K562 (cell line): Measurements from ENCODE around the gene DIP2C. TPM values are rescaled to one million over a fixed set of nuclear protein-coding genes. Genes with fewer than 3 reads are reported as not detected.

Experiments used
- ATAC-seq: fragments of 200-7000 bp; cut with Tn5 transposase; 3 replicates; pipeline ENCODE4 v1.9.1; 2020; ENCODE audit warnings: moderate library complexity
- BruUV-seq: library from RNA; stranded (reverse); fragments of 400-500 nt; replicated peaks from 2 replicates; lab custom pipeline; 2021; lab: Mats Ljungman, UMichigan
- CTCF ChIA-PET: fragments of 300-600 bp; formaldehyde crosslinking; extraction: SDS; loops from one replicate; lab custom pipeline; 2021; ENCODE audit warnings: low intra/inter-chr PET ratio; lab: Yijun Ruan, JAX
- POLR2A ChIA-PET: fragments of 300-600, 350-650 bp; sonication (Branson Sonifier 250); formaldehyde crosslinking; extraction: SDS; loops from one replicate; lab custom pipeline; 2021; ENCODE audit warnings: antibody characterized with exemption, inconsistent platforms; lab: Yijun Ruan, JAX
- DNase-seq, 4 experiments: peaks; one replicate each; pipeline versions ENCODE4 v3.0.0 to v3.0.0-alpha.2; 2011 to 2018; ENCODE audit warnings: low spot score in 3 of 4, mixed read lengths in 3 of 4; ENCODE audit errors: extremely low read depth in 1 of 4
- FAIRE-seq: peaks from 2 replicates; lab custom pipeline; 2011; peaks lifted over from hg19 to GRCh38; lab: Jason Lieb, UNC
- H2AFZ ChIP-seq: 2 replicates; pipeline ENCODE4 v1.6.0; 2011; ENCODE audit warnings: low read depth, low read length, control low read depth, inconsistent platforms
- H3K27ac ChIP-seq: fragments of 200-600 bp; 3 replicates; pipeline ENCODE4 v1.8.0; 2011; ENCODE audit warnings: low read depth, mild to moderate bottlenecking, control low read depth, inconsistent platforms, low read length, moderate library complexity, mixed read lengths; ENCODE audit errors: extremely low read depth
- H3K27me3 ChIP-seq, 2 experiments: fragments of 300-600 bp in 1 of 2; 2 replicates in 1 of 2; 3 replicates in 1 of 2; pipeline versions ENCODE4 v1.6.0 to v1.8.0; 2011; ENCODE audit warnings: inconsistent platforms in 2 of 2, low read length in 2 of 2, mild to moderate bottlenecking in 1 of 2, mixed read lengths in 1 of 2, moderate library complexity in 1 of 2; ENCODE audit not compliant: control insufficient read depth in 2 of 2, insufficient read depth in 2 of 2
- H3K36me3 ChIP-seq: fragments of 300-600 bp; 3 replicates; pipeline ENCODE4 v1.8.0; 2011; ENCODE audit warnings: mild to moderate bottlenecking, low read length, inconsistent platforms; ENCODE audit not compliant: control insufficient read depth, insufficient read depth
- H3K4me1 ChIP-seq, 2 experiments: fragments of 200-600 bp in 1 of 2; replicated peaks in 1 of 2; 2 replicates in 1 of 2; 3 replicates in 1 of 2; pipeline versions ENCODE4 v1.5.1 to v1.8.0; 2011; ENCODE audit warnings: inconsistent platforms in 2 of 2, low read length in 2 of 2, mild to moderate bottlenecking in 1 of 2, mixed read lengths in 1 of 2, moderate library complexity in 1 of 2; ENCODE audit not compliant: control insufficient read depth in 2 of 2, insufficient read depth in 2 of 2
- H3K4me2 ChIP-seq: 2 replicates; pipeline ENCODE4 v1.6.1; 2011; ENCODE audit warnings: low read length, control low read depth, inconsistent platforms, mixed read lengths; ENCODE audit not compliant: insufficient read depth
- H3K4me3 ChIP-seq: fragments of 200-600 bp; sonication (generic), shearing (Covaris generic); 2 replicates; pipeline ENCODE4 v1.5.1; 2016; ENCODE audit warnings: control low read depth, inconsistent platforms
- H3K79me2 ChIP-seq: fragments of 200-600 bp; 3 replicates; pipeline ENCODE4 v1.8.0; 2011; ENCODE audit warnings: low read length, inconsistent platforms; ENCODE audit not compliant: control insufficient read depth, insufficient read depth
- H3K9ac ChIP-seq, 2 experiments: 2 replicates each; pipeline versions ENCODE4 v1.6.0 to v1.6.1; 2011; ENCODE audit warnings: low read depth in 2 of 2, low read length in 2 of 2, control low read depth in 1 of 2, inconsistent platforms in 1 of 2, mild to moderate bottlenecking in 1 of 2, mixed read lengths in 1 of 2; ENCODE audit not compliant: insufficient read depth in 1 of 2
- H3K9me1 ChIP-seq: one replicate; pipeline ENCODE4 v1.6.0; 2011; ENCODE audit warnings: inconsistent platforms, mild to moderate bottlenecking, low read length, moderate library complexity; ENCODE audit not compliant: control insufficient read depth, insufficient read depth
- H3K9me3 ChIP-seq: replicated peaks from 2 replicates; pipeline ENCODE4 v1.5.1; 2011; ENCODE audit warnings: low read depth, low read length, inconsistent platforms; ENCODE audit not compliant: control insufficient read depth, insufficient read depth
- H4K20me1 ChIP-seq: replicated peaks from 2 replicates; pipeline ENCODE4 v1.6.1; 2011; ENCODE audit warnings: low read length, inconsistent platforms, mixed read lengths; ENCODE audit not compliant: control insufficient read depth, insufficient read depth
- ARID2 ChIP-seq: fragments of 450-650 bp; IDR thresholded peaks from 2 replicates; pipeline ENCODE4 v1.6.1; 2017; ENCODE audit warnings: antibody characterized with exemption, mild to moderate bottlenecking
- ARNT ChIP-seq, 2 experiments: fragments of 450-650 bp; IDR thresholded peaks; 2 replicates each; pipeline ENCODE4 v1.6.1; 2016; ENCODE audit warnings: mild to moderate bottlenecking in 1 of 2
- ATF7 ChIP-seq: fragments of 450-650 bp; IDR thresholded peaks from 2 replicates; pipeline ENCODE4 v1.7.1; 2014; ENCODE audit warnings: mild to moderate bottlenecking, moderate library complexity
- EP400 ChIP-seq: fragments of 450-650 bp; IDR thresholded peaks from 2 replicates; pipeline ENCODE4 v1.6.1; 2017; ENCODE audit warnings: antibody characterized with exemption, mild to moderate bottlenecking, moderate library complexity
- HCFC1 ChIP-seq: IDR thresholded peaks from 2 replicates; pipeline ENCODE4 v1.6.1; 2012; ENCODE audit warnings: low read depth, low read length, improper control_type of control experiment
- NELFE ChIP-seq: IDR thresholded peaks from 2 replicates; pipeline ENCODE4 v1.6.1; 2011; ENCODE audit warnings: mild to moderate bottlenecking; ENCODE audit not compliant: insufficient read depth, insufficient read length
- NRF1 ChIP-seq, 2 experiments: fragments of 450-650 bp; IDR thresholded peaks in 1 of 2; conservative IDR thresholded peaks in 1 of 2; 2 replicates each; pipeline ENCODE4 v1.6.1; 2014; ENCODE audit warnings: mild to moderate bottlenecking in 2 of 2
- RAD51 ChIP-seq: fragments of 450-650 bp; IDR thresholded peaks from 2 replicates; pipeline ENCODE4 v1.7.1; 2016; ENCODE audit warnings: low read depth, mild to moderate bottlenecking, borderline replicate concordance
- RUNX1 ChIP-seq: sonication (generic); IDR thresholded peaks from 2 replicates; pipeline ENCODE4 v1.6.1; 2016; ENCODE audit warnings: antibody characterized with exemption, low read depth
- SNIP1 ChIP-seq: fragments of 450-650 bp; IDR thresholded peaks from 2 replicates; pipeline ENCODE4 v1.7.1; 2017; ENCODE audit warnings: low read depth, mild to moderate bottlenecking
- USF2 ChIP-seq: sonication (generic); formaldehyde crosslinking; IDR thresholded peaks from 2 replicates; pipeline ENCODE4 v1.5.0; 2020; ENCODE audit warnings: missing genetic modification reagents
- ZNF232 ChIP-seq: sonication (generic); formaldehyde crosslinking; IDR thresholded peaks from 2 replicates; pipeline ENCODE4 v1.8.0; 2022; ENCODE audit warnings: mild to moderate bottlenecking, missing genetic modification reagents
- ZNF395 ChIP-seq: fragments of 200-800 bp; sonication (Bioruptor generic); IDR thresholded peaks from 2 replicates; pipeline ENCODE4 v1.6.1; 2017; ENCODE audit warnings: missing genetic modification characterization, missing compliant biosample characterization
- ZNF586 ChIP-seq: fragments of 450-650 bp; formaldehyde crosslinking; conservative IDR thresholded peaks from 2 replicates; pipeline ENCODE4 v1.4.0; 2020; ENCODE audit warnings: mild to moderate bottlenecking, moderate library complexity
- ZNF699 ChIP-seq: fragments of 250-450 bp; sonication (Bioruptor Pico); IDR thresholded peaks from 2 replicates; pipeline ENCODE4 v1.8.0; 2021; ENCODE audit warnings: mild to moderate bottlenecking, moderate library complexity; ENCODE audit not compliant: insufficient replicate concordance
- WGBS: fragments of 100-300 bp; shearing (Covaris generic); methylation state at CpG from one replicate; pipeline ENCODE4 v1.1.6; 2016; ENCODE audit warnings: low coverage, mixed read lengths; ENCODE audit not compliant: insufficient coverage; ENCODE audit errors: missing lambda C conversion rate; 5-methylcytosine and 5-hydroxymethylcytosine counted together
- in situ Hi-C: fragments of 300-500 bp; cut with MboI; formaldehyde crosslinking; loops from 4 replicates; pipeline ENCODE4 v1.15.0; 2018; ENCODE audit warnings: inconsistent platforms, mixed read lengths
- intact Hi-C: fragments of 100-400 bp; cut with micrococcal nuclease; formaldehyde crosslinking; loops from 2 replicates; pipeline ENCODE4 v1.14.2; 2022
- polyA plus RNA-seq, 8 experiments: library from polyadenylated mRNA; depleted of rRNA in 4 of 8; stranded (reverse) in 5 of 8; unstranded in 3 of 8; fragments of >200 nt; fragmentation: Nextera tagmentation in 2 of 8; fragmentation: Illumina TruSeq in 1 of 8; extraction: Ambion mirVana in 2 of 8; extraction: Trizol in 1 of 8; gene quantifications; 2 replicates each; pipeline versions ENCODE4 v1.2.1 to v1.2.3, GENCODE V29; 2011 to 2014; ENCODE audit warnings: inconsistent platforms in 1 of 8, missing spikeins in 1 of 8
- total RNA-seq, 7 experiments: library from RNA; depleted of rRNA in 6 of 7; stranded (reverse); fragments of >200 nt in 6 of 7; fragmentation: Illumina TruSeq in 2 of 7; extraction: Trizol in 2 of 7; gene quantifications; 2 replicates each; pipeline versions ENCODE4 v1.2.1 to v1.2.3, GENCODE V29; 2011 to 2021; ENCODE audit warnings: low replicate concordance in 1 of 7

DIP2C gene
- total and polyA plus RNA-seq, 9 of the 15 experiments (the other 6 are each of a cell fraction or from before 2014, with no cell fraction given), result 0.01 TPM; not detected in 8

DNA sequence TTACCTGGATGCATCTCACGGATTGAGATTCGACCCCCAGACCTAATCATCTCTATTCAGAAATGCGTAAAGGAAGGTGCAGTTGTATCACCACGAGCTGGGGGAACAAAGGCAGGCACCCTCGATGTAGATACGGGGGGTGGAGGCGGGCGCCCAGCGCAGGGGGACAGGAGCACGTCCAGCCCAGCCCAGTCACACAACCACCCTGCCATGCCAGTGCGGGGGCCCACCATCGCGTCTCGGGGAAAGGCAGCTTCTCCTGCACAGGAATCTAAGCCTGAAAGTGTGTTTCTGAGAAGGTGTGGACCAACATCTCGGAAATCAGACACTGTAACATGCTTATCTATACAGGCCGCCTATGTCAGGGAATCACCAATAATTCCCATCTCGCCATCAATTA lies 131.1 kb downstream of the DIP2C start:
- FAIRE-seq (no peak), DNase-seq (no peak), ATAC-seq (no peak)
- Histone ChIP-seq H3K4me3 (no peak overlapping the region), H3K9me1 (peaks cover 2% of the 10 kb centered on the region), H3K27ac (no peak overlapping the region), H4K20me1 (no peaks in the 10 kb centered on the region), H3K36me3 (no peaks in the 10 kb centered on the region), H3K9ac (no peak overlapping the region), H3K9me3 (no peaks in the 10 kb centered on the region), H3K4me2 (no peak overlapping the region), H3K79me2 (no peaks in the 10 kb centered on the region), H2AFZ (no peak overlapping the region), H3K4me1 (no peaks in the 10 kb centered on the region), H3K27me3 (peaks cover 6 to 44% of the 10 kb centered on the region in 2 experiments; a peak in 4 of 5 replicates)
- 2% methylated on average over 16 of the region's 17 CpGs for WGBS
- CTCF ChIA-PET, result no interaction called here
- no peak for TF ChIP-seq RUNX1
- TF ChIP-seq NRF1 (conservative IDR thresholded peaks at IDR 0.05 in 1 of 2, IDR thresholded peaks at IDR 0.05 in 1 of 2), result peak in 1 of 2 experiments; percentile 4; a peak in 2 of 4 replicates
- intact Hi-C loops (no loop called here), in situ Hi-C loops (no loop called here)
- POLR2A ChIA-PET, result interaction anchor here (0.7 to 1.3 kb wide), 2 partner anchors 9 to 265 kb away, joined by 3 to 4 read pairs; no protein-coding TSS in a partner anchor
- BruUV-seq, result no TSS peak

GRCh38 chr10:557792-558328 lies 131.6 kb downstream of the DIP2C start:
- no peak overlapping the region for H3K27ac ChIP-seq
- TF ChIP-seq SNIP1, result no peak
- TF ChIP-seq HCFC1, result no peak
- no peak for TF ChIP-seq ZNF232
- TF ChIP-seq ZNF395, result no peak
- TF ChIP-seq ZNF586 (CRISPR knock-in tag), result no peak
- TF ChIP-seq USF2, result peak; percentile 35; the same call in 1 of the 2 replicates
- no peak for TF ChIP-seq ATF7
- no peak for TF ChIP-seq NELFE
- TF ChIP-seq EP400, result no peak
- no peak for TF ChIP-seq ARNT (IDR thresholded peaks at IDR 0.05)
- no peak for TF ChIP-seq ARID2
- TF ChIP-seq RAD51, result peak; percentile 36; the same call in 1 of the 2 replicates
- TF ChIP-seq ZNF699, result no peak

More at GRCh38 chr10:557792-558328, 131.6 kb downstream of the DIP2C start:
- POLR2A ChIA-PET, result interaction anchor here (0.7 to 1.1 kb wide), 2 partner anchors 11 to 264 kb away, joined by 3 read pairs; no protein-coding TSS in a partner anchor
- intact Hi-C loops, result no loop called here
- in situ Hi-C loops, result no loop called here
- H3K27me3 ChIP-seq, result peaks cover 8 to 47% of the 10 kb centered on the region in 2 experiments; a peak in 4 of 5 replicates
- CTCF ChIA-PET, result no interaction called here
- no peaks in the 10 kb centered on the region for H3K36me3 ChIP-seq
- DNase-seq (peak in 1 of 4 experiments; percentile 3), FAIRE-seq (no peak), ATAC-seq (no peak)
- no peak overlapping the region for H3K9ac ChIP-seq
- no peak overlapping the region for H2AFZ ChIP-seq
- peaks cover 2% of the 10 kb centered on the region for H3K9me1 ChIP-seq
- H4K20me1 ChIP-seq, result no peaks in the 10 kb centered on the region
- WGBS, result 11% methylated on average over 7 of the region's 10 CpGs
- no peak overlapping the region for H3K4me2 ChIP-seq
- H3K79me2 ChIP-seq, result no peaks in the 10 kb centered on the region
- H3K9me3 ChIP-seq, result no peaks in the 10 kb centered on the region
- H3K4me1 ChIP-seq, result no peaks in the 10 kb centered on the region
- BruUV-seq, result no TSS peak
- H3K4me3 ChIP-seq, result no peak overlapping the region
